ENCODE results near the gene NOL4L.

GRCh38 chr20:32606790-32607189 is 21.7 kb upstream of the NOL4L start:
- no peak for TF ChIP-seq ZFX (IDR thresholded peaks at IDR 0.05)
- TF ChIP-seq CTCF (conservative IDR thresholded peaks at IDR 0.05), result no peak

Measured in C4-2B (cell line).